GM23338 (cell line): ENCODE results near the gene TMPRSS9. TPM values are rescaled to one million over a fixed set of nuclear protein-coding genes. Genes with fewer than 3 reads are reported as not detected.

ENCODE experiments used
- ATAC-seq: fragments of 200-7000 bp; cut with Tn5 transposase; 3 replicates; pipeline ENCODE4 v1.9.1; 2020
- DNase-seq: peaks from one replicate; pipeline ENCODE4 v3.0.0-alpha.2; 2015; ENCODE audit warnings: low spot score
- H2AFZ ChIP-seq: fragments of 200-600 bp; sonication (generic); 2 replicates; pipeline ENCODE4 v1.8.0; 2016; ENCODE audit warnings: antibody characterized with exemption, mild to moderate bottlenecking, moderate library complexity
- H3F3A ChIP-seq: fragments of 200-600 bp; sonication (generic); replicated peaks from 2 replicates; pipeline ENCODE4 v1.8.0; 2017; ENCODE audit warnings: antibody characterized with exemption, mixed run types, low read depth
- H3K27ac ChIP-seq: fragments of 200-600 bp; sonication (generic); 2 replicates; pipeline ENCODE4 v1.6.1; 2016; ENCODE audit warnings: low read depth
- H3K27me3 ChIP-seq: fragments of 200-600 bp; sonication (generic); 2 replicates; pipeline ENCODE4 v1.8.0; 2016; ENCODE audit warnings: mild to moderate bottlenecking, mixed run types, moderate library complexity; ENCODE audit not compliant: insufficient read depth
- H3K36me3 ChIP-seq: fragments of 200-600 bp; sonication (generic); 2 replicates; pipeline ENCODE4 v1.8.0; 2016; ENCODE audit warnings: mild to moderate bottlenecking; ENCODE audit not compliant: insufficient read depth
- H3K4me1 ChIP-seq: fragments of 200-600 bp; sonication (generic); 2 replicates; pipeline ENCODE4 v1.8.0; 2016; ENCODE audit warnings: mild to moderate bottlenecking, moderate library complexity; ENCODE audit not compliant: insufficient read depth
- H3K4me2 ChIP-seq: fragments of 200-600 bp; sonication (generic); 2 replicates; pipeline ENCODE4 v1.7.1; 2017; ENCODE audit warnings: mixed run types
- H3K4me3 ChIP-seq: fragments of 200-600 bp; sonication (generic); 2 replicates; pipeline ENCODE4 v1.6.1; 2016; ENCODE audit warnings: mixed run types
- H3K79me2 ChIP-seq: fragments of 200-600 bp; sonication (generic); replicated peaks from 2 replicates; pipeline ENCODE4 v1.8.0; 2017; ENCODE audit warnings: mild to moderate bottlenecking; ENCODE audit not compliant: insufficient read depth
- H3K9me2 ChIP-seq: fragments of 200-600 bp; sonication (generic); 2 replicates; pipeline ENCODE4 v1.8.0; 2017; ENCODE audit not compliant: insufficient read depth
- H4K20me1 ChIP-seq: fragments of 200-600 bp; sonication (generic); replicated peaks from 2 replicates; pipeline ENCODE4 v1.8.0; 2017; ENCODE audit warnings: mild to moderate bottlenecking; ENCODE audit not compliant: insufficient read depth
- H3K27ac Mint-ChIP-seq: 2 replicates; pipeline ENCODE4 v1.8.0; 2020; ENCODE audit warnings: inconsistent platforms, mild to moderate bottlenecking, moderate library complexity, mixed read lengths
- H3K27me3 Mint-ChIP-seq: 3 replicates; pipeline ENCODE4 v1.8.0; 2022; ENCODE audit warnings: low read depth, mild to moderate bottlenecking, moderate library complexity, mixed read lengths, inconsistent platforms; ENCODE audit not compliant: insufficient read depth, poor library complexity
- H3K36me3 Mint-ChIP-seq: 3 replicates; pipeline ENCODE4 v1.8.0; 2021; ENCODE audit warnings: low read depth, mild to moderate bottlenecking, inconsistent platforms, moderate library complexity, mixed read lengths
- H3K4me1 Mint-ChIP-seq: 3 replicates; pipeline ENCODE4 v1.8.0; 2020; ENCODE audit warnings: mild to moderate bottlenecking, inconsistent platforms, mixed read lengths
- H3K4me3 Mint-ChIP-seq: 3 replicates; pipeline ENCODE4 v1.8.0; 2021; ENCODE audit warnings: moderate library complexity, mild to moderate bottlenecking, inconsistent platforms, mixed read lengths
- H3K9me3 Mint-ChIP-seq: 3 replicates; pipeline ENCODE4 v1.8.0; 2020; ENCODE audit warnings: moderate library complexity, mild to moderate bottlenecking, inconsistent platforms, mixed read lengths
- CREB1 ChIP-seq: fragments of 250-450 bp; sonication (Bioruptor Pico); IDR thresholded peaks from 2 replicates; pipeline ENCODE4 v1.5.0; 2020; ENCODE audit warnings: low read depth, mild to moderate bottlenecking, moderate library complexity
- CTCF ChIP-seq, 2 experiments: fragments of 200-600 bp in 1 of 2; sonication (generic) in 1 of 2; conservative IDR thresholded peaks; 2 replicates each; pipeline versions ENCODE4 v1.5.1 to v1.6.1; 2016 to 2017; ENCODE audit warnings: antibody characterized with exemption in 2 of 2, low read depth in 2 of 2, mild to moderate bottlenecking in 2 of 2, moderate library complexity in 1 of 2
- ETS1 ChIP-seq: IDR thresholded peaks from 2 replicates; pipeline ENCODE4 v1.6.1; 2016; ENCODE audit warnings: antibody characterized with exemption
- EZH2 ChIP-seq: fragments of 200-600 bp; sonication (generic); IDR thresholded peaks from one replicate; pipeline ENCODE4 v1.8.0; 2017; ENCODE audit warnings: antibody characterized with exemption, mild to moderate bottlenecking, low read depth; ENCODE audit not compliant: unreplicated experiment
- EZH2phosphoT487 ChIP-seq: fragments of 200-600 bp; sonication (generic); IDR thresholded peaks from one replicate; pipeline ENCODE4 v1.8.1; 2018; ENCODE audit warnings: antibody characterized with exemption; ENCODE audit not compliant: unreplicated experiment
- JUNB ChIP-seq: IDR thresholded peaks from one replicate; pipeline ENCODE4 v1.6.1; 2016; ENCODE audit warnings: antibody characterized with exemption; ENCODE audit not compliant: unreplicated experiment
- POLR2AphosphoS5 ChIP-seq: IDR thresholded peaks from 2 replicates; pipeline ENCODE4 v1.6.1; 2016; ENCODE audit warnings: antibody characterized with exemption, low read depth
- REST ChIP-seq: IDR thresholded peaks from one replicate; pipeline ENCODE4 v1.6.1; 2018; ENCODE audit warnings: antibody characterized with exemption; ENCODE audit not compliant: unreplicated experiment
- STAT1 ChIP-seq: IDR thresholded peaks from one replicate; pipeline ENCODE4 v1.6.1; 2016; ENCODE audit warnings: antibody characterized with exemption; ENCODE audit not compliant: unreplicated experiment
- ZNF114 ChIP-seq: fragments of 250-450 bp; sonication (Bioruptor Pico); IDR thresholded peaks from 2 replicates; pipeline ENCODE4 v1.5.0; 2020; ENCODE audit warnings: mild to moderate bottlenecking, moderate library complexity
- ZNF331 ChIP-seq: fragments of 250-450 bp; sonication (Bioruptor Pico); IDR thresholded peaks from 2 replicates; pipeline ENCODE4 v1.5.0; 2020; ENCODE audit warnings: low read depth, mild to moderate bottlenecking, moderate library complexity
- polyA plus RNA-seq: library from polyadenylated mRNA; unstranded; fragments of >200 nt; fragmentation: Nextera tagmentation; extraction: Ambion mirVana; gene quantifications from 2 replicates; pipeline ENCODE4 v1.2.1, GENCODE V29; 2016
- total RNA-seq: library from RNA; depleted of rRNA; stranded (reverse); fragments of >200 nt; shearing (Covaris generic); gene quantifications from 2 replicates; pipeline ENCODE4 v1.2.3, GENCODE V29; 2014

Gene TMPRSS9
- total and polyA plus RNA-seq, 2 experiments from 2014 or later, result 0.05 to 0.28 TPM

- Histone ChIP-seq H3F3A (peaks cover 24% of the 10 kb centered on the region), H3K4me1 (peaks cover 14% of the 10 kb centered on the region), H3K4me3 (peak overlapping the region; percentile 99), H3K9me2 (no peaks in the 10 kb centered on the region), H3K27ac (no peak overlapping the region), H3K4me2 (peak overlapping the region; percentile 95), H4K20me1 (no peaks in the 10 kb centered on the region; the same call in 1 of the 2 replicates), H3K79me2 (peaks cover 21% of the 10 kb centered on the region), H3K36me3 (no peaks in the 10 kb centered on the region; the same call in 1 of the 2 replicates), H3K27me3 (no peaks in the 10 kb centered on the region), H2AFZ (no peak overlapping the region)
- Mint-ChIP-seq H3K27me3 (peaks cover 20% of the 10 kb centered on the region), H3K4me3 (peak overlapping the region; percentile 94), H3K9me3 (peaks cover 5% of the 10 kb centered on the region), H3K36me3 (peaks cover 20% of the 10 kb centered on the region), H3K27ac (peak overlapping the region; percentile 93), H3K4me1 (peaks cover 28% of the 10 kb centered on the region)
- no peak for DNase-seq
- no peak for TF ChIP-seq REST
- no peak for ATAC-seq
Measured at GRCh38 chr19:2425622-2426581, 65.8 kb downstream of the TMPRSS9 start.

GRCh38 chr19:2426611-2427428 is 66.8 kb downstream of the TMPRSS9 start:
- Histone ChIP-seq H4K20me1 (no peaks in the 10 kb centered on the region; the same call in none of the 2 replicates), H3K27me3 (no peaks in the 10 kb centered on the region), H3K4me1 (peaks cover 14% of the 10 kb centered on the region), H3K9me2 (no peaks in the 10 kb centered on the region), H3K36me3 (no peaks in the 10 kb centered on the region; the same call in 1 of the 2 replicates), H3K4me2 (peak overlapping the region; percentile 95), H3K4me3 (peak overlapping the region; percentile 99), H3F3A (peaks cover 27% of the 10 kb centered on the region), H3K27ac (peak overlapping the region; percentile 88), H3K79me2 (peaks cover 21% of the 10 kb centered on the region), H2AFZ (no peak overlapping the region)
- H3K27ac Mint-ChIP-seq, result peak overlapping the region; percentile 100
- DNase-seq (peak; percentile 58), ATAC-seq (peak; percentile 5)
- H3K9me3 Mint-ChIP-seq, result peaks cover 5% of the 10 kb centered on the region
- H3K4me1 Mint-ChIP-seq, result peaks cover 28% of the 10 kb centered on the region
- H3K36me3 Mint-ChIP-seq, result peaks cover 29% of the 10 kb centered on the region
- peaks cover 24% of the 10 kb centered on the region for H3K27me3 Mint-ChIP-seq
- H3K4me3 Mint-ChIP-seq, result peak overlapping the region; percentile 94
- TF ChIP-seq ETS1 (no peak), CREB1 (CRISPR knock-in tag) (no peak), STAT1 (no peak), EZH2 (no peak), EZH2phosphoT487 (no peak), JUNB (no peak), POLR2AphosphoS5 (no peak), CTCF (conservative IDR thresholded peaks at IDR 0.05; ENCODE audit: low read depth in 2 of 2) (no peak), REST (no peak), ZNF331 (CRISPR knock-in tag) (no peak), ZNF114 (CRISPR knock-in tag) (no peak)
